ENCODE measurements around the gene TNS4. TPM values are rescaled to one million over a fixed set of nuclear protein-coding genes. Genes with fewer than 3 reads are reported as not detected.
A peak's percentile ranks its signal among the peaks of the same experiment; 100 is the strongest.

The TNS4 gene
- total RNA-seq, 1 donor from 2014 or later = 52.1 TPM

DNA sequence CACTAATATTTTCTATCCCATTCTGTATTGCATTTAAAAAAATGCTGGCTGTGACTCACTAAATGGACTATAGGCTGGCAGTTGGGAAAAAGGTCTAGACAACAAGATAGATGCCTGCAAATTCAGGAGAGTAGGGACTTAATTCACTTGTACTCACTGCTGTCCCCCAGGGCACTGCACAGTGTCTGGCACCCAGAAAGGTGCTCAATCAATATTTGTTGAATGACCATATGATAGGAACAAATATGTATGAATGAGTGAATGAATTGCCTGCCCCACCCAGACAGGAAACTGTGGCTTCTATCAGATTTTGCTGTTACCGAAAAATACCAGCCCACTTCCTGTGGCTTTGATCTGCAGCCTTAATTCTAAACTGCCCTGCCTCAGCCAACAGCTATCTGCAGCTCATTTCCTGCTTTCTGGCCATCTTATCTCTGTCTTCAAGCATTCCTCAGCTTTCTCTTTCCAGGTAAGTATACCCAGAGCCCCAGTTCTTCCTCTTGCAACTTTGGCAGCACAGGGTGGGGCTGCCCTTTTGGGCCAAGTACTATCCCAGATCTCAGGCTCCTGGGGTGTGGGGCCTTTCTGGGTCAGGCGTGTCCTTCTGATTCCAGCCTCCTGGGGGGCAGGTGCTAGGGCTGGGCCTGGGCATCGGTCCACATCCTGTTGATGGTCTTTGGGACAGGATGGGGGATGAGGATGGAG, 15.3 kb upstream of the TNS4 start:
- no peak for ATAC-seq

- ATAC-seq = no peak
These were observed 14.1 kb upstream of the TNS4 start for GRCh38 chr17:40515491-40516041.

- no peak for ATAC-seq
These were observed 13.6 kb upstream of the TNS4 start for GRCh38 chr17:40515011-40515410.

DNA sequence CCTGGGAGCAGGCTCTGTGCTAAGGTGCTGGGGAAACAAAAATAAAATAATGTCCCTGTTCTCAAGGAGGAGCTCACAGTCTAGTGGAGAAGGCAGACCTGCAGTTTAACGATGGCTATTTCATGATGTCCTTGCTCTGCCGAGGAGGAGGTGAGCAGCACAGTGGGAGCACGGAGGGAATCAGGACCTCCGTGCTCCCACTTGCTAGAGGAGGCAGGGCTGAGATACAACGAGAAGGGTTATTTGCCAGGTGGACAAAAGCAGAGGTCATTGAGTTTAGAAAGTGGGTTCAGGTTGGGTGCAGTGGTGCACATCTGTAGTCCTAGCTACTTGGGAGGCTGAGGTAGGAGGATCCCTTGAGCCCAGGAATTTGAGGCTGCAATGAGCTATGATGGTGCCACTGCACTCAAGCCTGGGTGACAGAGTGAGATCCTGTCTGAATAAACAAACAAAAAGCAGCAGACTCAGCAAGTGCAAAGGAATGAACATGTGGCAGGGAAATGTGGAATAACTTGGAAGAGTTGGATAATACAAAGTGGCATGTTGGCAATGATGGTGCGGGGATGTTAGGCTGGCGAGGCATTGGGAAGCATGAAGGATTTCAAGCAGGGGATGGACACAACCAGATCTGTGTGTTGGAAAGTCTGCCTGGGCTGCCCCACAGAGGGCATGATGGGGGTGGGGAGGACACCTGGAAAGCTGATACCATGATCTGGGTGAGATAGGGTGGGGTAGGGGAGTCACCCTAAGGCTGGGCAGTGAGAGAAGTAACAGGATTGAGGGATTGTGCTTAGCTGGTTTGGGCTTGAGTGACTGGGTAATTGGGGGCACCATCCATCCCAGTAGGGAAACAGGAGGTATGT, 12.8 kb upstream of the TNS4 start:
- no peak for ATAC-seq

DNA sequence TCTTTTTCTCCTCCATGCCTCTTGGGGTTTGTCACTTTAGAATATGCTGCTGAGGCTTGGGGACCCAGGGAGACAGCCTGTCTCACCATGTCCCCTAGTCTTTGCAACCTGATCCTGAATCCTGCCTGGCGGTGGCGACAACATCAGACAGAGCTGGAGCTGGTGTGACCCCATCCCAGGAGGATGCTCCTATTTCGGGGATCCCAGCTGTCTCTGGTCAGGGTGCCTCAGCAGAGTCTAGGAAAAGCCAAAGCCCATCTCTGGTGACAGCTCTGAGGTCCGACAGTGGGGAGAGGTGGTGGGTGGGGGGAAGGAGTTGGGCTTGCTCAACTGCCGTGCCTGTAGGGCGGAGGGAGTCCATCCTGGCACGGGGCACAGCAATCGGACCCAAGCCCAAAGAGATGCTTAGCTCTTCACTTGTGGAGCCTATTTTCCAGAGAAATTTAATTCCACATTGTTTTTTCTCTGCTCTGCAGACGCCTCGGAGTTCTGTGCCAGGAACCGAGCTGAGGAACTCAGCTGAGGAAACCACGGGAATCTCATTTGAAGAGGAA, 10.3 kb upstream of the TNS4 start:
- ATAC-seq = no peak

GRCh38 chr17:40511136-40511535, 9.7 kb upstream of the TNS4 start:
- ATAC-seq = no peak

GRCh38 chr17:40510328-40510648, 8.9 kb upstream of the TNS4 start:
- ATAC-seq = peak; percentile 98

DNA sequence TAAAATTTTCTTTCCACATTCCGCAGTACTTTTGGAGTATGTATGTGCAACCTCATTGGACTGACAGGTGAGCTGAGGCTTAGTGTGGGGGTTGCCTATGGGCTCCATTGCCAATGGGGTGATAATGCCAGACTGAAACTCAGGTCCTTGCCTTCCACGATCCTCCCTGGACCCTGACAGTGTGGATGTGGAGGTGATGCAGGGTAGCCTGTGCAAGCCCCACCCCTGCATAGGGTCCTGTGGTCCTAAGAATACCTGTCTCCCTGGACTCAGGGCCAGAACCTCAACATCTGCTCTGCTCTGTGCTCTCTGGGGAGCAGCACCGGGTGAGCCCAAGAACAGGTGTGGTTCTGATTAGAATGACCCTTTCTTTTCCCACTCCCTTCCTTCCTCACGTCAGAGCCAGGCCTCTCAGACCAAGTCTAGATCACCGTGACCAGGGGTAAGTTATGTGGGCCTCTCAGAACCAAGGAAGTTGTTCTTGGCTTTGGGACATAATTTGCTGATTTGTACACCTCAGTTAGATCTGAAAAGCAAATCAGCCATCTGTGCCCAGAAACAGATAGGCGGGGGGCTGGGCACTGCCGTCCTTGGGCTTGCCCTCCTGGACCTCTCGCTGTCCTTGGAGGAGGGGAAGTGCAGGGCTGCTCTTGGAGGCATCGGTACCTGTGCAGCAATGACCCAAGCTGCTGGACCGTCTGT, 8.4 kb upstream of the TNS4 start:
- ATAC-seq = peak; percentile 36

- no peak for ATAC-seq
These were observed 5.4 kb upstream of the TNS4 start for GRCh38 chr17:40506786-40507185.

DNA sequence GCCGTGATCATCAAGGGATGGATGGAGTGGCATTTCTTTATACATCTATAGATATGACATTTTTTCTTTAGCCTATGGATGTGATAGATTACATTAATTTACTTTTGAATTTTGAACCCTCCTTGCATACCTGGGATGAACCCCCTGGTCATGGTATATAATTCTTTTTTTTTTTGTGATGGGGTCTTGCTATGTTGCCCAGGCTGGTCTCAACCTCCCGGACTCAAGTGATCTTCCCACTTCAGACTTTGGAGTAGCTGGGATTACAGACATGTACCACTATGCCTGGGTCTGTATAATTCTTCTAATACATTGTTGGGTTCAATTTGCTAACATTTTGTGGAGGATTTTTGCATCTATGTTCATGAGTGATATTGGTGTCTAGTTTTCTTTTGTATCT, 1.7 kb upstream of the TNS4 start:
- ATAC-seq = no peak

DNA sequence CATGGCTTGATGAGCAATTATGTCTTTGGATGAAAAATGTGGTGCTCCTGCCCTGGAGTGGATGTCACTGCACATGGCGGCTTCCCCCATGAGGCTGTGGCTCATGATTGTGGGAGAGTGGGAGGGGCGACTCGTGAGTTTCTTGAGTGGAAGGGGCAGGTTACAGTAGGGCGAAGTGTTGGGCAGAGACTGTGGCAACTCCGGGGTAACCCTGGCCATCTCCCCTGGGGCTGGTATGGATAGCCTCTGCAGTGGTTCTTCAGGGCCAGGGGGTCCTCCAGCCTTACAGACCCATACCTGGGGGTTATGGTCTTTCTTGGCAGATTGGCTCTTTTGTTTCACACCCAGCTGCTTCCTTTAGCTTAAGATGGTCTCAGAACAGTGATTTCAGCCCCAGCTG, 1.3 kb upstream of the TNS4 start:
- ATAC-seq = no peak

DNA sequence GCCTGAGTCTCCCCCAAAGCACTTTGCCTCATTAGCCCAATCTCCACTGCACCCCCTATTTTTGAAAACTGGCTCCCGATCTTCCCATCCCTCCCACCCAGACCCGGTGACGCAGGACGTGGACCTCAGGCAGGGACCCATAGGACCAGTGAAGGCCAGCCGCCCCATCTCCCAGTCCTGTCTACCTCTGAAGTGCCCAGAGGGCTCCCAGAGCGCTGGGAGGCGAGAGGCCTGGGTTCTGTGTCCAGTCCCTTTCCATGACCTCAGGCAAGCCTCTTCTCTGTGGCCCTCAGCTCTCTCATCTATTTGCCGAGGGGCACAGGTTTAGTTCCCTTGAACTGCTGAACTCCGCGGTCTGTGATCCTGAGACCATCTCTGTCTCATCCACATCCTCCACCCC, 714 bp downstream of the TNS4 start:
- no peak for ATAC-seq

DNA sequence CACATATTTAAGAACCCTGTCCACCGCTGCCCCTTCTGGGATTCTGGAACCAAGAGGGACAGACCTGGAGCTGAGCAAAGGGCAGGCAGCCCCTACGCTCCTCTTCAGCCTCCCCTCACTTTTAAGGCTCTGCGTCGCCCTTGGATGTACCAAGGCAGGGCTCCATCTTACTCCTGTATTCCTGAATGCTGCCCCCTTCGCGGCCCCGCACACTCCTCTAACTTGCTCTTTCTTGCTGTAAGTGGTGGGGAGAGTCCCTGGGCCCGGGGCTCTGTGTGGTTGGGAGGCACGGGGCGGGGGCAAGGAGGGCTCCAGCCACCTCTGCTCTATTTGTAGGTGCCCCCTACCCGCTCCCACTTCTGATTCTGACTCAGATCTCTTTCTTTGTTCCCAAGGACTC, 1.2 kb downstream of the TNS4 start:
- ATAC-seq = peak; percentile 12

DNA sequence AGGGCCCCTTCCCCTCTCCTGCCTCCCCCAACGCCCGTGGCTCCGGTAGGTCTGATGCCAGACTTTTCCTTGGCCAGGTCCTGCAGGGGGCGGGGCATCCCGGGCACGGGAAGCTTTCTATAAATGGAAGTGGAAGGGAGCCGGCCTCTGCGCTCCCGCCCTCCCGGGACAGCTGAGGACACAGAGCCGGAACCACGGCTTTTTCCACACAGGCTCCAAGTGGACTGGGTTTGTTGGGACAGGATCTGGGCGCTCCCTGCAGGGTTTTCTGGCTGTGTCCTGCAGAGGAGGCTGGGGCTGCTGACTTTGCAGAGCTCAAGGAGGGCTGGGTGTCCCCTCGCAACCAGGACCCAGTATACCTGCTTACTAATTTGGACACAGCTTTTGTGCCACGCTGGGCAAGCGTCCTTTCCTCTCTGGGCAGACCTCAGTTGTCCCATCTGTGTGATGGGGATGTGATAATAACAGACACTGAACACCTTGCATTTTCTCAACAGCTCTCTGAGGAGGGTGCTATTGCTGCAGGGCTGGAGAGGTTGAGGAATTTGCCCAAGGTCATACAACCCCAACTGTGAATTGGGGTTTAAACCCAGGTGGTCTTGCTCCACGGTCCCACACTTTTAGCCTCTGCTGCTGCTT, 1.8 kb downstream of the TNS4 start:
- ATAC-seq = peak; percentile 59

GRCh38 chr17:40498281-40499084, 2.9 kb downstream of the TNS4 start:
- ATAC-seq = no peak

DNA sequence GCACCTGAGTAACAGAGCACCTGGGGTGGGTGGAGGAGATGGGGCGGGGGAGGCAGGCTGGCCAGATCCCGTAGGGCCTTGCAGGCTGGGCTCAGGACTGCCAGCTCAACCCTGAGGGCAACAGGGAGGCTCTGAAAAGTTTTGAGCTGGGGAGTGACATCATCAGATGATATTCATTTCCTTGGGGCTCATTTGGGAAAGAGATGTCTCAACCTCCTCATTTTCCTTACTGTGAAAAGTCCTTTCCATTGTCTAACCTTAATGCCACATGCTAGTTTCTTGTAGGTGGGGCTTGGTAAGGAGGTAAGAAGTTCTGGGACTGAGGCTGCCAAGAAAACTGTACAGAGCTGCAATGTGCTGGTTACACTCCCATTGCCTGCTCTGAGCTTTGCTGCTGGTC, 3.7 kb downstream of the TNS4 start:
- peak; percentile 30 for ATAC-seq

GRCh38 chr17:40496634-40497420, 4.6 kb downstream of the TNS4 start:
- no peak for ATAC-seq

DNA sequence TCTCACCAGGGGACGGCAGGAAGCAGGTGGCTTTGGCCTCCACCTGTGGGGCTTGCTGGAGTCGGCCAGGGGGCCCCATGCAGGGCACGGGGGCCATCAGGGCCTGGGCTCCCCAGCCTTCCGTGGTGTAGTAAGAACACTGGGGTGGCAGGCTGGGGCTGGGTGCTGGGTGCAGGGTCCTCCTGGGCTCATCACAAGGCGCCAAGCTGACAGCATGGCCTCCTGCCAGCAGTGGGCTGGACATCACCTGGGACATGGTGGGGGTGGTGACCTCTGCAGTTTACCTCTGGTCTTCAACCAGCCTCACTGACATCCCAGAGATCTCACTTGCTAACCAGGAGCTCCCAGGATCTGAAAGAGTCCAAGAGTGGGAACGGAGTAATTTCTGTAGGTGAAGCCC, 5.3 kb downstream of the TNS4 start:
- ATAC-seq = no peak

DNA sequence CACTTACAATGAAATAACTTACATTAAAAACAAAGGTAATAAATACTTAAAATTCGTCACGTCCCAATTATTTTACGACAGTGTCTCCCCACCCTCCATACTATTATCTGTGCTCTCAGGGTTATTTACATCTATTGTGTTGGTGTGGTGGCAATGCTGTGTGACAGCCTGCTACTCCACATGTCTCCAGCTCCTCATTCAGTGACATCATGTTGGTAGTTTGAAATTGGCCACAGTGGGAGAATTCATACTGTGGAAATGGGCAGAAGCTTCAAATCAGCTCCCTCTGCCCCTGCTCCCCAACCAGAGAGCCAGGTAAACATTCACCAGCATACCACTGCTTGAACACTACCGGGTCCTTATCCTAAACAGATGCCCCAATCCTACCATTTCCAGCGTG, 6.3 kb downstream of the TNS4 start:
- ATAC-seq = no peak

GRCh38 chr17:40493697-40494096, 7.7 kb downstream of the TNS4 start:
- peak; percentile 3 for ATAC-seq

GRCh38 chr17:40491486-40491885, 9.9 kb downstream of the TNS4 start:
- ATAC-seq = peak; percentile 39
